Duodenal mucosa (tissue), 2 donors: ENCODE measurements around the gene NUTM1.

Experiments
- H3K27ac ChIP-seq: one replicate; pipeline ENCODE4 v1.7.0; 2013; ENCODE audit warnings: low read depth, low read length
- H3K27me3 ChIP-seq, 2 donors: one replicate each; pipeline ENCODE4 v1.7.0; 2013; ENCODE audit warnings: low read length in 2 of 2, control low read depth in 1 of 2; ENCODE audit not compliant: insufficient read depth in 2 of 2, control insufficient read depth in 1 of 2
- H3K36me3 ChIP-seq, 2 donors: one replicate each; pipeline ENCODE4 v1.7.0; 2013; ENCODE audit warnings: low read length in 2 of 2, control low read depth in 1 of 2; ENCODE audit not compliant: insufficient read depth in 2 of 2, control insufficient read depth in 1 of 2
- H3K4me1 ChIP-seq, 2 donors: one replicate each; pipeline ENCODE4 v1.7.0; 2013; ENCODE audit warnings: low read length in 2 of 2, control low read depth in 1 of 2; ENCODE audit not compliant: insufficient read depth in 2 of 2, control insufficient read depth in 1 of 2
- H3K4me3 ChIP-seq, 2 donors: one replicate each; pipeline ENCODE4 v1.7.0; 2013; ENCODE audit warnings: low read length in 2 of 2, low read depth in 1 of 2
- H3K9ac ChIP-seq, 2 donors: one replicate each; pipeline ENCODE4 v1.7.0; 2013; ENCODE audit warnings: low read length in 2 of 2, low read depth in 1 of 2
- H3K9me3 ChIP-seq, 2 donors: one replicate each; pipeline ENCODE4 v1.7.0; 2013; ENCODE audit warnings: low read length in 2 of 2, control low read depth in 1 of 2; ENCODE audit not compliant: control insufficient read depth in 1 of 2

Gene NUTM1, protein sequence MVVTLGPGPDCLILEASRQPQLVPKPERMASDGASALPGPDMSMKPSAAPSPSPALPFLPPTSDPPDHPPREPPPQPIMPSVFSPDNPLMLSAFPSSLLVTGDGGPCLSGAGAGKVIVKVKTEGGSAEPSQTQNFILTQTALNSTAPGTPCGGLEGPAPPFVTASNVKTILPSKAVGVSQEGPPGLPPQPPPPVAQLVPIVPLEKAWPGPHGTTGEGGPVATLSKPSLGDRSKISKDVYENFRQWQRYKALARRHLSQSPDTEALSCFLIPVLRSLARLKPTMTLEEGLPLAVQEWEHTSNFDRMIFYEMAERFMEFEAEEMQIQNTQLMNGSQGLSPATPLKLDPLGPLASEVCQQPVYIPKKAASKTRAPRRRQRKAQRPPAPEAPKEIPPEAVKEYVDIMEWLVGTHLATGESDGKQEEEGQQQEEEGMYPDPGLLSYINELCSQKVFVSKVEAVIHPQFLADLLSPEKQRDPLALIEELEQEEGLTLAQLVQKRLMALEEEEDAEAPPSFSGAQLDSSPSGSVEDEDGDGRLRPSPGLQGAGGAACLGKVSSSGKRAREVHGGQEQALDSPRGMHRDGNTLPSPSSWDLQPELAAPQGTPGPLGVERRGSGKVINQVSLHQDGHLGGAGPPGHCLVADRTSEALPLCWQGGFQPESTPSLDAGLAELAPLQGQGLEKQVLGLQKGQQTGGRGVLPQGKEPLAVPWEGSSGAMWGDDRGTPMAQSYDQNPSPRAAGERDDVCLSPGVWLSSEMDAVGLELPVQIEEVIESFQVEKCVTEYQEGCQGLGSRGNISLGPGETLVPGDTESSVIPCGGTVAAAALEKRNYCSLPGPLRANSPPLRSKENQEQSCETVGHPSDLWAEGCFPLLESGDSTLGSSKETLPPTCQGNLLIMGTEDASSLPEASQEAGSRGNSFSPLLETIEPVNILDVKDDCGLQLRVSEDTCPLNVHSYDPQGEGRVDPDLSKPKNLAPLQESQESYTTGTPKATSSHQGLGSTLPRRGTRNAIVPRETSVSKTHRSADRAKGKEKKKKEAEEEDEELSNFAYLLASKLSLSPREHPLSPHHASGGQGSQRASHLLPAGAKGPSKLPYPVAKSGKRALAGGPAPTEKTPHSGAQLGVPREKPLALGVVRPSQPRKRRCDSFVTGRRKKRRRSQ

DNA sequence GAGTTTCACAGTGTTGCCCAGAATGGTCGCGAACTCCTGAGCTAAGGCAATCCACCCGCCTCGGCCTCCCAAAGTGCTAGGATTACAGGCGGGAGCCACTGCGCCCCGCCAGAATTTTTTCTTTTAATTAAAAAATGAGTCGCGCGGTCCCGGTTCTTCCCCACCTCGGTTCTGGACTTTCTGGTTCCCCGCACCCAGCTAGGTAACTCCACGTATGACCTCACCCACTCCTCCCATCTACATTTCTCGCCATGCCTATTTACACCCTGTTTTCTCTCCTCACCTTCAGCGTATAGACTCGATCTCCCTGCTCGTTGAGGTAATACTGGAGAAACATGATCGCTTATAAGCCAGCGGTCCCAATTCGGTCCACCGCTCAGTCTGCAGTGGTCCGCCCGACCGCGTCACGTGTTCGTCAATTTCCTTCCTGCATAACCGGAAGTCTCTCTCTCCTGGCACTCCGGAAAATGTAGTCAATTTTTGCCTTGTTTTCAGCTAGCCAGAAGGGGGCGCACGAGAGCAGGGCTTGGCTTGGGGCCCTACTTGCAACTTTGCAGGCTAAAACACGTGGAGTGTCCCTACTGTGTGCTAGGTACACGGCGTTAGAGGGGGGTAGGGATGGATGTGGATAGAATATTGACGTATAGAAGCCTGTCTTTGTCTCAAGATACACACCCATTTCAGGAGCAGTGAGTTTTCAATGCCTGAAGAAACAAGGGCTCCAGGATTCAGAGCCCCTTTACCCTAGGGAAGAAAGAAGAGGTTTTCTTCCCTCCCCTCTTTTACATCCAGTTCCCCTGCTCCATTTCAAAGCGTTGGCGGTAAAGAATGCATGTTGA is at the start of gene NUTM1, which contains the start of gene NOP10:
TSS of gene NUTM1 (plus strand) at position 579 of the 839 bp plus-strand sequence. CDS start 382 bp downstream, outside the sequence.
TSS of gene NOP10 (minus strand) at position 400 of the 839 bp plus-strand sequence. CDS start at position 337, 63 bp downstream.
- no peaks in the 10 kb centered on the region for H3K9me3 ChIP-seq
- peaks cover 9 to 15% of the 10 kb centered on the region in 2 donors for H3K4me1 ChIP-seq
- peak within 1 kb of the TSS; percentile 85 to 95 for H3K4me3 ChIP-seq
- no peaks in the 10 kb centered on the region for H3K36me3 ChIP-seq
- H3K27me3 ChIP-seq, result no peaks in the 10 kb centered on the region
- peak within 1 kb of the TSS; percentile 92 for H3K27ac ChIP-seq
- H3K9ac ChIP-seq, result peak within 1 kb of the TSS; percentile 65 to 83

DNA sequence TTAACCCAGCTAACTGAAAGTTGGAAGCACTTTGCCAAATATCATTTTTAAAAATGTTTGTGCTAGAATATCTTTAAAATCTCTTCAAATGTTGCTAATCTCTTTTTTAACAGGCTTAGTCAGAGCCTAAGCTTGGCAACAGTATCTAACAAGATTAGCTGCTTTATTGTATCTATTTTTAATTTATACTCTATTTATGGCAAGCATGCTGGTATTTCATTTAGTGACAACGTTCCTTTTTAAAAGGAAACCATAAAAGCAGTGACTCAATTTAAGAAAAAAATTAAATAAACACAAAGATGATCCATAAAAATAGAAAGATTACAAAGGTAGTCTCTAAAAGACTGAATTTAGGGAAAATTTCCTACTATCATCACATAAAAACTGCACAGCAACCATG is 46.1 kb upstream of the NUTM1 start:
- no peaks in the 10 kb centered on the region for H3K9me3 ChIP-seq
- no peaks in the 10 kb centered on the region for H3K27me3 ChIP-seq
- no peak overlapping the region for H3K9ac ChIP-seq
- H3K36me3 ChIP-seq, result peaks cover 0 to 5% of the 10 kb centered on the region in 2 donors
- no peak overlapping the region for H3K27ac ChIP-seq
- no peaks in the 10 kb centered on the region for H3K4me1 ChIP-seq
- no peak overlapping the region for H3K4me3 ChIP-seq

DNA sequence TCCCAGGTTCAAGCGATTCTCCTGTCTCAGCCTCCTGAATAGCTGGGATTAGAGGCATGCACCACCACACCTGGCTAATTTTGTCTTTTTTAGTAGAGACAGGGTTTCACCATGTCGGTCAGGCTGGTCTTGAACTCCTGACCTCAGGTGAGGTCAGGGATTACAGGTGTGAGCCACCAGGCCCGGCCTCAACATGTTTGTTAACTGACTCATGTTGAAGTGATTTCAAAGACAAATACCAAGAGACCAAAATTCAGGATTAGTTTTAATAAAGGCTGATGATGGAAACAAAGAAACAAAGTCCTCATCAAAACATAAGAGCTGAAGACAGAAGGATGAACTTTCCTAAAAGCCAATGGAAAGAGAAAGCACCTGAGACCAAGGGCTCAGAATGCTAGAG is 42.1 kb upstream of the NUTM1 start:
- H3K27me3 ChIP-seq, result no peaks in the 10 kb centered on the region

DNA sequence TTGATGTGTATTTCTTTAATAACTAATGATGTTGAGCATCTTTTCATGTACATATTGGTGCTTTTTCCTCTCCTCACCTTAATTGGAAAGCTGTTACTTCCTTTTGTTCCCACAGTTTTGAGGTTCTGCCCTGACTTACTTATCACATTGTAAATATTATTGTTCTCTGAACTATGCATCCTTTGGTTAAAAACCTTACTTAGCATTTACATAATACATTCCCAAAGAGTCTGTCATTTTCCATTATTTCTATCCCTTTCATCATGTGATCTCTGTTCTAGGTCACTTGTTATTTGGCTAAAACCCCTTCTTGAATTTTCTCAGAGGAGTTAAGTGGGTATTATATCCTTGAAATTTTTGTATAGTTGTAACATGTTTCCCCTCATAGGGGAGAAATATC is 38.5 kb upstream of the NUTM1 start:
- Histone ChIP-seq H3K27me3 (no peaks in the 10 kb centered on the region), H3K4me3 (no peak overlapping the region), H3K9ac (no peak overlapping the region), H3K36me3 (peaks cover 0 to 3% of the 10 kb centered on the region in 2 donors), H3K9me3 (no peaks in the 10 kb centered on the region), H3K4me1 (no peaks in the 10 kb centered on the region), H3K27ac (no peak overlapping the region)

More for the DNA sequence above, 42.1 kb upstream of the NUTM1 start:
- no peak overlapping the region for H3K27ac ChIP-seq
- no peaks in the 10 kb centered on the region for H3K36me3 ChIP-seq
- no peaks in the 10 kb centered on the region for H3K9me3 ChIP-seq
- no peaks in the 10 kb centered on the region for H3K4me1 ChIP-seq
- no peak overlapping the region for H3K9ac ChIP-seq
- no peak overlapping the region for H3K4me3 ChIP-seq

DNA sequence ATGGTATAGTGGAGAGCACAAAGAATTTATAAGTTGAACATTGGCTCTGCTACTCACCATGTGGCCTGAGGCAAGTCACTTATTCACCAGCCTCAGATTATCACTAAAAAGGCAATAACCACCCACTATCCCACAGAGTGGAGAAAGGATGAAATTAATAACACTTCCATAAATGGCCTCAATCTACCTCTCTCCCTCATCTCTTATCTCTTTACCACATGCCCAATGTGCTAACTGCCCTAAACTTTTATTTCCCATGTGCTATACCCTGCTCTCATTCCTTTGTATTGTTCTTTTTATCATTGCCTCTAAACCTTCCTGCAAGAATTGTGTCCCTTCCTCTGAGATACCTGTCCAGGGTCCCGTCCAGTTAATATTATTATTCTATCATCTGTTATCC is 31.6 kb upstream of the NUTM1 start:
- H3K27me3 ChIP-seq, result no peaks in the 10 kb centered on the region
- no peak overlapping the region for H3K4me3 ChIP-seq
- H3K9me3 ChIP-seq, result no peaks in the 10 kb centered on the region
- H3K4me1 ChIP-seq, result peaks cover under 1 to 4% of the 10 kb centered on the region in 2 donors
- no peak overlapping the region for H3K9ac ChIP-seq
- peaks cover 0 to 3% of the 10 kb centered on the region in 2 donors for H3K36me3 ChIP-seq
- no peak overlapping the region for H3K27ac ChIP-seq

DNA sequence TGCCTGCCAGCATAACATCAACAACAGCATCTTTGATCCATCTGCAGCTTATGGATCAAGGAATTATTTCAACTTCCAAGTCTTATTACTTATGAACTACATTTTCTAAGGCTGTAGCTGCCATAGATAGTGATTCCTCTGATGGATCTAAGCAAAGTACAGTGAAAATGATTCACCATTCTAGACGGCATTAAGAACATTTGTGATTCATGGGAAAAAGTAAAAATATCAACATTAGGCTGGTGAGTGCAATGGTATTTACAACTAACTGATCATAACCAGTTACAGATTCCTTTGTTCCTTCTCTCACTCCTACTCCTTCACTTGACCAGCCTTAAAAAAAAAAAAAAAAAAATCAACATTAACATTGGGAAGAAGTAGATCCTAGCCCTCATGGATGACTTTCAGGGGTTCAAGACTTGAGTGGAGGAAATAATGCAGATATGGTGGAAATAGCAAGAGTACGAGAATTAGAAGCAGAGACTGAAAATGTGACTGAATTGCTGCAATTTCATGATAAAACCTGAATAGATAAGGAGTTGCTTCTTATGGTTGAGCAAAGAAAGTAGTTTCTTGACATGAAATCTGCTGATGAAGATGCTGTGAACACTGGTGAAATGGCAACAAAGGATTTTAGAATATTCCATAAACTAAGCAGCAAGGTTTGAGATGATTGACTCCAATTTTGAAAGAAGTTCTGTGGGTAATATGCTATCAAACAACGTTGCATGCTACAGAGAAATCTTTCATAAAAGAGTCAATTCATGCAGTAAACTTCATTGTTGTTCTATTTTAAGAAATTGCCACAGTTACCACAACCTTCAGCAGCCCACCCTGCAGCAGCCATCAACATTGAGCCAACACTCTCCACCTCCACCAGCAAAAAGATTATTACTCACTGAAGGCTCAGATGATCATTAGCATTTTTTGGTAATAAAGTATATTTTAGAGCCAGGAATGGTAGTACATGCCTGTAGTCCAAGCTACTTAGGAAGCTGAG is 28.3 kb upstream of the NUTM1 start:
- no peak overlapping the region for H3K4me3 ChIP-seq

DNA sequence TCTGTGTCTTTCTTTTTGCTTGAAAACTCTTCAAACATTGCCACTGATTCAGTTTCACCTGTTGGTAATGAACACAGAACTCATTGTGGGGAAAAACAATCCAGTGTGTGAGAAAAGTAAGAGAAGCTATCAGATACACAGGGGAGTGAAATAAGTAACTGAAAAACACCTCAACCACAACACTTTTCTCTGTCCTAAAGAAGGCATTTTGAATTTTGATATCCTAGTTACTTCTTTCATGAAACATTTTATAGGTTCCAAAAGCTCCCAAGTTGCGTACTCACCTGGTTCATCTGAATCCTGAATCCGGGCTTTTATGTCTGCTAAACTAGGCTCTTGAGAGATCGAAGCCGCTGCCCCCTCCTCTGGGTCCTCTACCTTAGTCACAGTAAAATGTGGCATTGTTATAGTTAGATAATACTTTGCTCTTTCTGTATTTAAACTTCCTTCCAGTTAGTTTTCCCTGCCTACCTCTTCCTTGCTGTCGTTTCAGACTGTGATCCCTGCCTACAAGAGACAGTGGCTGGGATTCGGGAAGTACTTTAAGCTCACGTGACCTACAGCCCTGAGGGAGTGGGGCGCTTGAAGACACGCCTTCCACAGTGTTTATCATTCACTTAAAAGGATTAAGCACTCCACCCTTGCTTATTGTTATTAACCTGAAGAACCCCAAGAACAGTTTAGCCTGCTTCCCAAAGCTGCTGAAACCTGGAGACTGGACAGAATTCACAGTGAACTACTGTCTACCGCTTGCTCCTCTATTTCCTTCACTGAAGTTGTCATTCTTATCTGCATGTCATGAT is 24.6 kb upstream of the NUTM1 start:
- H3K9ac ChIP-seq, result peak overlapping the region; percentile 59
- H3K36me3 ChIP-seq, result no peaks in the 10 kb centered on the region
- no peaks in the 10 kb centered on the region for H3K27me3 ChIP-seq
- H3K27ac ChIP-seq, result no peak overlapping the region
- peaks cover 5 to 7% of the 10 kb centered on the region in 2 donors for H3K4me1 ChIP-seq
- H3K9me3 ChIP-seq, result no peaks in the 10 kb centered on the region
- H3K4me3 ChIP-seq, result peak overlapping the region; percentile 78 to 79

More for the DNA sequence above, 28.3 kb upstream of the NUTM1 start:
- H3K9me3 ChIP-seq, result no peaks in the 10 kb centered on the region
- peaks cover 5 to 7% of the 10 kb centered on the region in 2 donors for H3K4me1 ChIP-seq
- no peaks in the 10 kb centered on the region for H3K36me3 ChIP-seq
- H3K27ac ChIP-seq, result no peak overlapping the region
- H3K27me3 ChIP-seq, result no peaks in the 10 kb centered on the region
- H3K9ac ChIP-seq, result no peak overlapping the region

DNA sequence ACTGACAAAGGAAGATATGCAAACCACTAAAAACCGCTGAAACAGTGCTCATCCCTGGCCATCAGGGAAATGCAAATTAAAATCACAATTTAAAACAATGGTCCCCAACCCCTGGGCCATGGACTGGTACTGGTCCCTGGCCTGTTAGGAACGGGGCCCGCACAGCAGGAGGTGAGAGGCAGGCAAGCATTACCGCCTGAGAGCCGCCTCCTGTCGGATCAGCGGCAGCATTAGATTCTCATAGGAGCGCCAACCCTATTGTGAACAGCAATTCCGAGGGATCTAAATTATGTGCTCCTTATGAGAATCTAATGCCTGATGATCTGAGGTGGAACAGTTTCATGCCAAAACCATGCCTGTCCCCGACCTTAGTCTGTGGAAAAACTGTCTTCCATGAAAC is 19.9 kb upstream of the NUTM1 start:
- Histone ChIP-seq H3K36me3 (no peaks in the 10 kb centered on the region), H3K4me1 (no peaks in the 10 kb centered on the region), H3K9ac (no peak overlapping the region), H3K27ac (no peak overlapping the region), H3K9me3 (no peaks in the 10 kb centered on the region), H3K4me3 (no peak overlapping the region), H3K27me3 (no peaks in the 10 kb centered on the region)
